NOMO-1 treated with DMSO at 0.1 percent for 48 hours (cell line): ENCODE results near the gene MYL12A.

Experiments
- DNase-seq: peaks from one replicate; lab custom pipeline; 2025; ENCODE audit not compliant: unreplicated experiment; lab: John Stamatoyannopoulos, UW

Gene MYL12A

DNA sequence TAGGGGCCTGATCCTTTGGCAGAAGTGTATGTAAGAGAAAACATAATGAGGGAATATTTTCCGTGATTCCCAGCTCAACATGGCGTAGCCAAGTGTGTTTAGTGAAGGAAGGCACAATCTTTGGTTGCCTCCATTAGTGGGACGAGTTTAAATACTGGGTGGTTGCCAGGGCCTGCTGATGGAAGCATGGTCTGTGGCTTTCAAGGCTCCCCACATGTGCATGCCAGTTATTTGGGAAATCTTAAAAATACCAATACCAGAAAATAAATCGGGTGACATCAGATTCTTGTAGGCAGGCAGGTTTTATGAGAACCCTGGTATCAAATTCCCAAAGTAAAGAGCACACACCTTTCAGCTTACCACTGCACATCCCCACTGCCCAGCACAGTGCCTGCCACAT is 7.1 kb downstream of the MYL12A start:
- DNase-seq: no peak

DNA sequence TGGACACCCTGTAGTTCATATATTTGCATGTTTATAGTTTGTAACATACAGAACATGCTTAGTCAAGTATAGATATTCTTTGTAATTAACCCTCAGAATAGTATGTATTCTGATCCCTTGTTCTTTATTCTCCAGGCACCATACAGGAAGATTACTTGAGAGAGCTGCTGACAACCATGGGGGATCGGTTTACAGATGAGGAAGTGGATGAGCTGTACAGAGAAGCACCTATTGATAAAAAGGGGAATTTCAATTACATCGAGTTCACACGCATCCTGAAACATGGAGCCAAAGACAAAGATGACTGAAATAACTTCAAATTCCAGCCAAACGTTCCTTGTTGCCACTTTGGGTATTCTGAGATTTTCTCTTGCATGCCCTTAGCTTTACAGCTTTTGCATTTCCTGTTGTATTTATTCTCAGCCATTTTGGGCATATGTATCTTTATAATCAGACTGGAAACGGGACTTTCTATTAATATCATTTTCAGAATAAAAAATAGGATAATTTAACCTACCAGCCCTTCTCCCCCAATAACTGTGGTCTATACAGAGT is 8.1 kb downstream of the MYL12A start:
- peak; percentile 21 for DNase-seq

GRCh38 chr18:3256693-3257626 is 9.4 kb downstream of the MYL12A start:
- peak; percentile 26 for DNase-seq

DNA sequence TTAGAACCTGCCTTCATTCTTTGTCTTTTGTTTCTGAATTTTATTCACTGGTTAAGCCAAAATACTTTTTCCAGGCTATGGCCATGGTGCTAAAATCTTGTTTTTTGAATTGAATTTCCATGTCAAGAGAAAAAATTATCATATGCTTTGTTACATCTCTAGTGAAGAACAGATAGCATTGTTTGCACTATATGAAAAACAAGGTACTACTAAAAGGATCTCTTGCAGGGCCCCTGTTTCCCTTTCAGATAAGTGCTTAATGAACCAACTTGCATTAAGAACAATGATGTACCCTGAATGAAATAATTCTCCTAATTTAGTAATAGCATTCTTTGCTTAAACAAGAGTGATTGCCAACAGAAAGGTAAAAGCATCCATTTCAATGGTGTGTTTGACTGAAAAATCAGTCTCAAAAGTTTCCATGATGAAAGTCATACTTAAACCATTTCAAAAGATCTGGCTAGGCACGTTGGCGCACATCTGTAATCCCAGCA is 10.1 kb downstream of the MYL12A start:
- no peak for DNase-seq

DNA sequence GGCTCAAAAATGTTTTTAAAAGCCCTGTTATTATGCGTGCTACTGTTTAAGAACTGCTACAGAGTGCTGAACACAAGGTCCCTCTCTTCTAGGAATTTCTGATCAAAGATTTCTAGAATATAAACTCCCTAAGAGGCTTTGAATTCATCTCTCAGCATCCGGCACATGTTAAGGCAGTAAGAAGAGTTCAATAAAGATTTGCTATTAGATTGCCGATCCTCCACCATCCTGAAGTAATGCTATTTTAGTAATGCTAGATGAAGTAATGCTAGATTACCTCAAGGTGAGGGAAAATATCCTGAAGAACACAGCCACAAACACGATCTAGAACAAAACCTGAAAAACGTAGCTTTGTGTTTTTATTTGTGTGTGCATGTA is 13.4 kb downstream of the MYL12A start:
- DNase-seq: no peak

- peak; percentile 73 for DNase-seq
Measured at GRCh38 chr18:3261373-3262233, 14.0 kb downstream of the MYL12A start, which contains the start of gene MYL12B. MYL12B (plus strand) TSS chr18:3262133; CDS start chr18:3272899, 10,766 bp downstream.

GRCh38 chr18:3262234-3263131 is 14.9 kb downstream of the MYL12A start:
- no peak for DNase-seq

GRCh38 chr18:3263132-3263700 is 15.6 kb downstream of the MYL12A start:
- DNase-seq: no peak

DNA sequence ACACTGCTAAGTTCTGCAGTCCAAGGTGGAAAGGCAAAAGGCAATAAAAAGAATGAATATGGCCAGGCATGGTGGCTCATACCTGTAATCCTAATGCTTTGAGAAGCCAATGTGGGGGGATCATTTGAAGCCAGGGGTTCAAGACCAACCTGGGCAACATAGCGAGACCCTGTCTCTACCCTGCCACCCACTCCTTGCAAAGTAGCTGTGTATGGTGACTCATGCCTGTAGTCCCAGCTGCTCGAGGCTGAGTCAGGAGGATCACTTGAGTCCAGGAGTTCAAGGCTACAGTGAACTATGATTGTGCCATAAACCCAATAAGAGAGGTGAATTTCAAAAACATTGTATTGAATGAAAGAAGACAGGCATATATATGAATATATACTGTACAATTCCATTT is 16.8 kb downstream of the MYL12A start:
- DNase-seq: no peak

DNA sequence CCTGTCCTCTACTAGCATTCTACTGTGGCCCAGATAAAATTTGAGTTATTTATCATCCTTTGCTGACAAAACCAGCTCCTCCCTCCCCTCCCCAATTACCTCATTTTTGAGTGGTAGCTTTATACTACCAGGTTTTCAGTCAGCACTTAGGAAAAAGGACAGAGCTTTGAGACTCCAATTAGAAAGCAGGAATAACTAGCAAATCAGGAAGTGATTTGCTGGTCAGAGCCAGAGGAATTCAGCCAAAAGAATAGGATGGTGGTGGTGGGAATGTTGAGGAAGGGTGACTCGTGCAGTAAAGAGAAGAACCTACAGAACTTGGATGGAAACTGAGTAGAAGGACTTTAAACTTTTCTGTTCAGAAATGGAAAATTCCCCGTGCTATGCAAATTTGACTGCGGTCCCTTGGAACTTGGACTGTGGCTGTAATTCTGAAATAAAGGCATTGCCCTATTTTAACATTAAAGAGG is 18.0 kb downstream of the MYL12A start:
- no peak for DNase-seq

DNA sequence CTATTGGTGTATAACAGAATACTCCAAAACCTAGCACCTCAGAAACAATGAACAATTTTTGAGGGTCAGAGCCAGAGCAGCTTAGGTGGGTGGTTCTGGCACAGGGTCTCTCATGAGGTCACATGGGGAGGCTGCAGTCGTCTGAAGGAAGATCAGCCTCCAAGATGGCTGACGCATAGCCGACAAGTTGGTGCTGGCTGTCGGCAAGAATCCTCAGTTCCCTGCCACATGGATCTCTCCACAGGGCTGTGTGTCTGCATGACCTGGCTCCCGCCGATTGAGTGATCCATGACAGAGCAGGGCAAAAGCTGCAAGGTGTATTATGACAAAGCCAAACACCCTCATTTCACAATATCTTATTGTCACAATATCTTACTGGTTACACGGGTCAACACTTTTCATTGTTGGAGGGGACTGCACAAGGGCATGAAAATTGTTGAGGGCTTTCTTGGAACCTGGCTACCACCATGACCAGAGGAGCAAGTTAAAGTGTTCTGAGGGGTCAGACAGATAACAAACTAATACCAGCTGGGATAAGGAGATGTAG is 18.5 kb downstream of the MYL12A start:
- no peak for DNase-seq

- DNase-seq: no peak
Measured at GRCh38 chr18:3268306-3268705, 20.7 kb downstream of the MYL12A start.

DNA sequence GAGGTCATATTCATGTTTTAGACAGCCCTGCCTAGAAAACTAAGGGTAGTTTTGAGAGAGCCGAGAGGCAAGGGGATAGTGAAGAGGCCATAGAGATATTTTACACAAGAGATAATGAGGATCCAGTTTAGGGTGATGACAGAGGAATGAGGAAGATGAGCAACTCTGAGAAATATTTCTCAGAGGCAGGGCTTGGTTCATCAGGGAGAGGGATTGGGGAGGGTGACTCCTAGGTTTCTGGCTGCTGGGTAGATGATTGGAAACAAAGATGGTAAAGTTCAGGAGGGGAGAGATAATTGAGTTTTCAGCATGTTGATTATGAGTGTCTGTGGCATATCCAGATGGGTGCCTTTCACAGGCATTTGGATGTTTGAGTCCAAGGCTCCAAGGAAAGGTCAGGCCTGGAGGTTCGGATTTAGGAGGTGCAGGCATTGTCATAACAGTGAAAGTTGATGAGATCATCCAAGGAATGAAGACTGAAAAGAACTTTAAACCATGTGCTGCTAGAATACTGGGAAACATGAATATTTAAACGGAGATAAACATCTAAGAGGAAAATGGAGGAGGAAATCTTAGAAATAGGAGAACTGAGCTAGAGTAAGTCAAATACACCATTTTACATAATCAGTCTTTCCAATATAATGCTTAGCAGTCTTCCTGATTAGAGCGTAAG is 21.8 kb downstream of the MYL12A start:
- DNase-seq: peak; percentile 25

GRCh38 chr18:3269914-3270299 is 22.3 kb downstream of the MYL12A start:
- no peak for DNase-seq

DNA sequence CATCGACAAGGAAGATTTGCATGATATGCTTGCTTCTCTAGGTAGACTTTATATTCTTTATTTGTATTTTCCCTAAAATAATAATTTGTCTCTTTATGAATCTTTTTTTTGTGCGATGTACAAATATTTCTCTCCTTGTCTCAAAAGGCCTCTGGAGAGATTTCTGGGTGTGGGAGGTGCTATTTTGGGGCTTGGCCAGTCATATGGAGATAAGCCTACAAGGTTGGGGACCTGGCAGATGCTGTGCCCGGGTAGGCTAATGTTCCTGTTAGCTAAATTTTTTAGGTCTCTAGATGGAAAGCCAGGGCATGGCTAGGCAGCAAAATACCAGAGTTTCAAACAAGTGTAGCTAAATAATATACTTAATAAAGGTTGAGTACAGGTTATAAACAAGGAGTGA is 25.4 kb downstream of the MYL12A start:
- DNase-seq: no peak

- peak; percentile 39 for DNase-seq
Measured at GRCh38 chr18:3277643-3278213, 30.1 kb downstream of the MYL12A start.

DNA sequence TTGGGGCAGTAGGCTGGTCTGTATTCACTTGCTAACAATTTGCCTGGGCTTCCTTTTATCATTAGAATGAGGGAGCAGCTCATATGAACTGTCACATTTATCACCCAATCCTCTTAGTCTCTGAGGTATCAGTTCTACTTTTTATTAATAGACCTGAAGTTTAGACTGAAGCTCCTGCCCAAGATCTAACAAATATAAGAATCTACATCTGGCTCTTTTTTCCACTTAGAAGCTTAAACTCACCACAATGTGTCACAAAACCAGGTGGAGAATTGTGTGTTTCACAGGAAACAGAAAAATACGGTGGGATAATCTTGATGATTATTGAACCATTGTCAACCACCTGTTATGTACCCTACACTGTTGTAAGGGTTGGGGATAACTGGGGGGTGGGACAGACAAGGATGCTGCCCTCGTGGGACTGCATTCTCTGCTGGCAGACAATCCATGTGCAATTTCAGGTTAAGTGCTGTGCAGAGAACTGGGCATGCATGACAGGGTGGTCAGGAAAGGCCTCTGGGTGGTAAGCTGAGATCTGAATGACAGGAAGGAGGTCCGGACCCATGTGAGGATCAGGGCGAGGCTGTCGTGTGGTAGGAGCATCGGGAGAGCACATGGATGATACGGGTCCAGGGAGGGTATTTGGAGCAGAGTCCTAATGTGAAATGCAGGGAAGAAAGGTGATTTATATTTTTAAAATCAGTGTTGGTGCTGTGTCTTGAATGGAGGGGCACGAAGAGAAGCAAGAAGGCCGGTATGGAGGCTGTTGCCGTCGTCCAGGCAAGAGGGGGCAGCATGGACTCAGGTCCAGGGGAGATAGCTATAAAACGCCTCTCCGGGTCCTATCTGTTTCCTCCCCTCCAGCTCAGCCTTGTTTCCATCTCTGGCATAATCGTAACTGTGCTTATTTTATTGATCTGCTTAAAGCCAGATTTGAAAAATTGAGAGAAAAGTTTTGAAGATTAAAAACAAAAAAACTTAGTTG is 31.9 kb downstream of the MYL12A start:
- peak; percentile 85 for DNase-seq
